GM12878 (cell line): Measurements from ENCODE around the gene PAPOLG. TPM values are rescaled to one million over a fixed set of nuclear protein-coding genes. Genes with fewer than 3 reads are reported as not detected.

Experiments
- BHLHE40 ChIP-seq, 2 experiments: fragments of 450-650 bp in 1 of 2; IDR thresholded peaks; 2 replicates each; pipeline ENCODE4 v1.6.1; 2011 to 2017; ENCODE audit warnings: low read depth in 2 of 2, borderline replicate concordance in 1 of 2, improper control_type of control experiment in 1 of 2, low read length in 1 of 2, mild to moderate bottlenecking in 1 of 2
- NRF1 ChIP-seq: conservative IDR thresholded peaks from 2 replicates; pipeline ENCODE4 v1.6.1; 2011; ENCODE audit warnings: mild to moderate bottlenecking, low read depth, low read length, improper control_type of control experiment
- PAX8 ChIP-seq: fragments of 450-650 bp; IDR thresholded peaks from 2 replicates; pipeline ENCODE4 v1.6.1; 2017; ENCODE audit warnings: mild to moderate bottlenecking, moderate library complexity
- POLR2A ChIP-seq: IDR thresholded peaks from 2 replicates; pipeline ENCODE4 v1.6.1; 2011; ENCODE audit warnings: low read depth, mild to moderate bottlenecking, low read length
- RAD51 ChIP-seq: fragments of 450-650 bp; IDR thresholded peaks from 2 replicates; pipeline ENCODE4 v1.6.1; 2016; ENCODE audit warnings: moderate library complexity, mild to moderate bottlenecking, inconsistent platforms
- RFX5 ChIP-seq: IDR thresholded peaks from 2 replicates; pipeline ENCODE4 v1.6.1; 2011; ENCODE audit warnings: low read depth, low read length, improper control_type of control experiment
- SMAD5 ChIP-seq: IDR thresholded peaks from 2 replicates; pipeline ENCODE4 v1.6.1; 2016; ENCODE audit warnings: antibody characterized with exemption, low read depth
- SMC3 ChIP-seq: IDR thresholded peaks from 2 replicates; pipeline ENCODE4 v1.6.1; 2011; ENCODE audit warnings: low read length, improper control_type of control experiment, borderline replicate concordance
- ZZZ3 ChIP-seq: IDR thresholded peaks from 2 replicates; pipeline ENCODE4 v1.6.1; 2011; ENCODE audit warnings: low read depth; ENCODE audit not compliant: control insufficient read depth, insufficient read length
- polyA plus RNA-seq, 11 experiments: library from polyadenylated mRNA; depleted of rRNA in 4 of 11; unstranded in 6 of 11; stranded (reverse) in 5 of 11; fragments of >200 nt; fragmentation: Nextera tagmentation in 4 of 11; fragmentation: Illumina TruSeq in 1 of 11; extraction: Ambion mirVana in 4 of 11; extraction: Trizol in 1 of 11; gene quantifications; 1 replicate in 1 of 11; 2 replicates in 10 of 11; pipeline versions ENCODE4 v1.2.1 to v1.2.3, GENCODE V29; 2011 to 2016; ENCODE audit warnings: inconsistent platforms in 2 of 11, missing spikeins in 2 of 11, low read depth in 1 of 11
- total RNA-seq, 4 experiments: library from RNA; depleted of rRNA in 3 of 4; stranded (reverse); fragments of >200 nt in 3 of 4; fragmentation: Illumina TruSeq in 1 of 4; extraction: Trizol in 1 of 4; gene quantifications; 2 replicates each; pipeline versions ENCODE4 v1.2.1 to v1.2.3, GENCODE V29; 2013 to 2021
- TF ChIP-seq, protein P1 (sequence below): fragments of 150-350 bp; IDR thresholded peaks from 2 replicates; pipeline ENCODE4 v1.6.1; 2016; ENCODE audit warnings: low read depth, low read length
- TF ChIP-seq, protein P2 (sequence below): fragments of 450-650 bp; IDR thresholded peaks from 2 replicates; pipeline ENCODE4 v1.6.1; 2016; ENCODE audit warnings: mild to moderate bottlenecking
- TF ChIP-seq, protein P3 (sequence below): IDR thresholded peaks from 2 replicates; pipeline ENCODE4 v1.6.1; 2012; ENCODE audit warnings: low read length, inconsistent platforms
- TF ChIP-seq, protein P4 (sequence below): IDR thresholded peaks from 2 replicates; pipeline ENCODE4 v1.6.1; 2012; ENCODE audit warnings: improper control_type of control experiment, low read depth, low read length; ENCODE audit not compliant: insufficient replicate concordance
- TF ChIP-seq, protein P5 (sequence below): fragments of 450-650 bp; IDR thresholded peaks from 2 replicates; pipeline ENCODE4 v1.6.1; 2017; ENCODE audit warnings: antibody characterized with exemption, mild to moderate bottlenecking, moderate library complexity

PAPOLG gene
- total and polyA plus RNA-seq, 10 of the 15 experiments (the other 5 are each of a cell fraction or from before 2014, with no cell fraction given), result 4.2 to 15.8 (median 10.7) TPM

- TF ChIP-seq, protein P1, sequence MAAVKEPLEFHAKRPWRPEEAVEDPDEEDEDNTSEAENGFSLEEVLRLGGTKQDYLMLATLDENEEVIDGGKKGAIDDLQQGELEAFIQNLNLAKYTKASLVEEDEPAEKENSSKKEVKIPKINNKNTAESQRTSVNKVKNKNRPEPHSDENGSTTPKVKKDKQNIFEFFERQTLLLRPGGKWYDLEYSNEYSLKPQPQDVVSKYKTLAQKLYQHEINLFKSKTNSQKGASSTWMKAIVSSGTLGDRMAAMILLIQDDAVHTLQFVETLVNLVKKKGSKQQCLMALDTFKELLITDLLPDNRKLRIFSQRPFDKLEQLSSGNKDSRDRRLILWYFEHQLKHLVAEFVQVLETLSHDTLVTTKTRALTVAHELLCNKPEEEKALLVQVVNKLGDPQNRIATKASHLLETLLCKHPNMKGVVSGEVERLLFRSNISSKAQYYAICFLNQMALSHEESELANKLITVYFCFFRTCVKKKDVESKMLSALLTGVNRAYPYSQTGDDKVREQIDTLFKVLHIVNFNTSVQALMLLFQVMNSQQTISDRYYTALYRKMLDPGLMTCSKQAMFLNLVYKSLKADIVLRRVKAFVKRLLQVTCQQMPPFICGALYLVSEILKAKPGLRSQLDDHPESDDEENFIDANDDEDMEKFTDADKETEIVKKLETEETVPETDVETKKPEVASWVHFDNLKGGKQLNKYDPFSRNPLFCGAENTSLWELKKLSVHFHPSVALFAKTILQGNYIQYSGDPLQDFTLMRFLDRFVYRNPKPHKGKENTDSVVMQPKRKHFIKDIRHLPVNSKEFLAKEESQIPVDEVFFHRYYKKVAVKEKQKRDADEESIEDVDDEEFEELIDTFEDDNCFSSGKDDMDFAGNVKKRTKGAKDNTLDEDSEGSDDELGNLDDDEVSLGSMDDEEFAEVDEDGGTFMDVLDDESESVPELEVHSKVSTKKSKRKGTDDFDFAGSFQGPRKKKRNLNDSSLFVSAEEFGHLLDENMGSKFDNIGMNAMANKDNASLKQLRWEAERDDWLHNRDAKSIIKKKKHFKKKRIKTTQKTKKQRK, result no peak
- TF ChIP-seq, protein P2, sequence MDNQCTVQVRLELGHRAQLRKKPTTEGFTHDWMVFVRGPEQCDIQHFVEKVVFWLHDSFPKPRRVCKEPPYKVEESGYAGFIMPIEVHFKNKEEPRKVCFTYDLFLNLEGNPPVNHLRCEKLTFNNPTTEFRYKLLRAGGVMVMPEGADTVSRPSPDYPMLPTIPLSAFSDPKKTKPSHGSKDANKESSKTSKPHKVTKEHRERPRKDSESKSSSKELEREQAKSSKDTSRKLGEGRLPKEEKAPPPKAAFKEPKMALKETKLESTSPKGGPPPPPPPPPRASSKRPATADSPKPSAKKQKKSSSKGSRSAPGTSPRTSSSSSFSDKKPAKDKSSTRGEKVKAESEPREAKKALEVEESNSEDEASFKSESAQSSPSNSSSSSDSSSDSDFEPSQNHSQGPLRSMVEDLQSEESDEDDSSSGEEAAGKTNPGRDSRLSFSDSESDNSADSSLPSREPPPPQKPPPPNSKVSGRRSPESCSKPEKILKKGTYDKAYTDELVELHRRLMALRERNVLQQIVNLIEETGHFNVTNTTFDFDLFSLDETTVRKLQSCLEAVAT, result no peak; the same call in none of the 2 replicates
- TF ChIP-seq, protein P3, sequence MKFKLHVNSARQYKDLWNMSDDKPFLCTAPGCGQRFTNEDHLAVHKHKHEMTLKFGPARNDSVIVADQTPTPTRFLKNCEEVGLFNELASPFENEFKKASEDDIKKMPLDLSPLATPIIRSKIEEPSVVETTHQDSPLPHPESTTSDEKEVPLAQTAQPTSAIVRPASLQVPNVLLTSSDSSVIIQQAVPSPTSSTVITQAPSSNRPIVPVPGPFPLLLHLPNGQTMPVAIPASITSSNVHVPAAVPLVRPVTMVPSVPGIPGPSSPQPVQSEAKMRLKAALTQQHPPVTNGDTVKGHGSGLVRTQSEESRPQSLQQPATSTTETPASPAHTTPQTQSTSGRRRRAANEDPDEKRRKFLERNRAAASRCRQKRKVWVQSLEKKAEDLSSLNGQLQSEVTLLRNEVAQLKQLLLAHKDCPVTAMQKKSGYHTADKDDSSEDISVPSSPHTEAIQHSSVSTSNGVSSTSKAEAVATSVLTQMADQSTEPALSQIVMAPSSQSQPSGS, result 0 out of 2 replicates have a peak, but pooled peaks have one; percentile 25
- no peak for TF ChIP-seq ZZZ3
- TF ChIP-seq, protein P4, sequence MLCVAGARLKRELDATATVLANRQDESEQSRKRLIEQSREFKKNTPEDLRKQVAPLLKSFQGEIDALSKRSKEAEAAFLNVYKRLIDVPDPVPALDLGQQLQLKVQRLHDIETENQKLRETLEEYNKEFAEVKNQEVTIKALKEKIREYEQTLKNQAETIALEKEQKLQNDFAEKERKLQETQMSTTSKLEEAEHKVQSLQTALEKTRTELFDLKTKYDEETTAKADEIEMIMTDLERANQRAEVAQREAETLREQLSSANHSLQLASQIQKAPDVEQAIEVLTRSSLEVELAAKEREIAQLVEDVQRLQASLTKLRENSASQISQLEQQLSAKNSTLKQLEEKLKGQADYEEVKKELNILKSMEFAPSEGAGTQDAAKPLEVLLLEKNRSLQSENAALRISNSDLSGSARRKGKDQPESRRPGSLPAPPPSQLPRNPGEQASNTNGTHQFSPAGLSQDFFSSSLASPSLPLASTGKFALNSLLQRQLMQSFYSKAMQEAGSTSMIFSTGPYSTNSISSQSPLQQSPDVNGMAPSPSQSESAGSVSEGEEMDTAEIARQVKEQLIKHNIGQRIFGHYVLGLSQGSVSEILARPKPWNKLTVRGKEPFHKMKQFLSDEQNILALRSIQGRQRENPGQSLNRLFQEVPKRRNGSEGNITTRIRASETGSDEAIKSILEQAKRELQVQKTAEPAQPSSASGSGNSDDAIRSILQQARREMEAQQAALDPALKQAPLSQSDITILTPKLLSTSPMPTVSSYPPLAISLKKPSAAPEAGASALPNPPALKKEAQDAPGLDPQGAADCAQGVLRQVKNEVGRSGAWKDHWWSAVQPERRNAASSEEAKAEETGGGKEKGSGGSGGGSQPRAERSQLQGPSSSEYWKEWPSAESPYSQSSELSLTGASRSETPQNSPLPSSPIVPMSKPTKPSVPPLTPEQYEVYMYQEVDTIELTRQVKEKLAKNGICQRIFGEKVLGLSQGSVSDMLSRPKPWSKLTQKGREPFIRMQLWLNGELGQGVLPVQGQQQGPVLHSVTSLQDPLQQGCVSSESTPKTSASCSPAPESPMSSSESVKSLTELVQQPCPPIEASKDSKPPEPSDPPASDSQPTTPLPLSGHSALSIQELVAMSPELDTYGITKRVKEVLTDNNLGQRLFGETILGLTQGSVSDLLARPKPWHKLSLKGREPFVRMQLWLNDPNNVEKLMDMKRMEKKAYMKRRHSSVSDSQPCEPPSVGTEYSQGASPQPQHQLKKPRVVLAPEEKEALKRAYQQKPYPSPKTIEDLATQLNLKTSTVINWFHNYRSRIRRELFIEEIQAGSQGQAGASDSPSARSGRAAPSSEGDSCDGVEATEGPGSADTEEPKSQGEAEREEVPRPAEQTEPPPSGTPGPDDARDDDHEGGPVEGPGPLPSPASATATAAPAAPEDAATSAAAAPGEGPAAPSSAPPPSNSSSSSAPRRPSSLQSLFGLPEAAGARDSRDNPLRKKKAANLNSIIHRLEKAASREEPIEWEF, result no peak
- no peak for TF ChIP-seq RAD51
- TF ChIP-seq BHLHE40 (IDR thresholded peaks at IDR 0.05; ENCODE audit: borderline replicate concordance in 1 of 2, low read depth in 2 of 2, low read length in 1 of 2), result peak; percentile 13 to 49; a peak in 2 of 4 replicates
- no peak for TF ChIP-seq SMAD5
- TF ChIP-seq NRF1, result no peak
- TF ChIP-seq, protein P5, sequence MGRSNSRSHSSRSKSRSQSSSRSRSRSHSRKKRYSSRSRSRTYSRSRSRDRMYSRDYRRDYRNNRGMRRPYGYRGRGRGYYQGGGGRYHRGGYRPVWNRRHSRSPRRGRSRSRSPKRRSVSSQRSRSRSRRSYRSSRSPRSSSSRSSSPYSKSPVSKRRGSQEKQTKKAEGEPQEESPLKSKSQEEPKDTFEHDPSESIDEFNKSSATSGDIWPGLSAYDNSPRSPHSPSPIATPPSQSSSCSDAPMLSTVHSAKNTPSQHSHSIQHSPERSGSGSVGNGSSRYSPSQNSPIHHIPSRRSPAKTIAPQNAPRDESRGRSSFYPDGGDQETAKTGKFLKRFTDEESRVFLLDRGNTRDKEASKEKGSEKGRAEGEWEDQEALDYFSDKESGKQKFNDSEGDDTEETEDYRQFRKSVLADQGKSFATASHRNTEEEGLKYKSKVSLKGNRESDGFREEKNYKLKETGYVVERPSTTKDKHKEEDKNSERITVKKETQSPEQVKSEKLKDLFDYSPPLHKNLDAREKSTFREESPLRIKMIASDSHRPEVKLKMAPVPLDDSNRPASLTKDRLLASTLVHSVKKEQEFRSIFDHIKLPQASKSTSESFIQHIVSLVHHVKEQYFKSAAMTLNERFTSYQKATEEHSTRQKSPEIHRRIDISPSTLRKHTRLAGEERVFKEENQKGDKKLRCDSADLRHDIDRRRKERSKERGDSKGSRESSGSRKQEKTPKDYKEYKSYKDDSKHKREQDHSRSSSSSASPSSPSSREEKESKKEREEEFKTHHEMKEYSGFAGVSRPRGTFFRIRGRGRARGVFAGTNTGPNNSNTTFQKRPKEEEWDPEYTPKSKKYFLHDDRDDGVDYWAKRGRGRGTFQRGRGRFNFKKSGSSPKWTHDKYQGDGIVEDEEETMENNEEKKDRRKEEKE, result no peak
- no peak for TF ChIP-seq POLR2A
- no peak for TF ChIP-seq SMC3
- TF ChIP-seq PAX8, result no peak
- TF ChIP-seq RFX5, result no peak
Observed at GRCh38 chr2:60796573-60797509, 40.8 kb downstream of the PAPOLG start (continued).
